ENCODE results near the gene MAML2. TPM values are rescaled to one million over a fixed set of nuclear protein-coding genes. Genes with fewer than 3 reads are reported as not detected.

The MAML2 gene
- total RNA-seq, 2 experiments from 2014 or later = 23.4 to 27.2 TPM

DNA sequence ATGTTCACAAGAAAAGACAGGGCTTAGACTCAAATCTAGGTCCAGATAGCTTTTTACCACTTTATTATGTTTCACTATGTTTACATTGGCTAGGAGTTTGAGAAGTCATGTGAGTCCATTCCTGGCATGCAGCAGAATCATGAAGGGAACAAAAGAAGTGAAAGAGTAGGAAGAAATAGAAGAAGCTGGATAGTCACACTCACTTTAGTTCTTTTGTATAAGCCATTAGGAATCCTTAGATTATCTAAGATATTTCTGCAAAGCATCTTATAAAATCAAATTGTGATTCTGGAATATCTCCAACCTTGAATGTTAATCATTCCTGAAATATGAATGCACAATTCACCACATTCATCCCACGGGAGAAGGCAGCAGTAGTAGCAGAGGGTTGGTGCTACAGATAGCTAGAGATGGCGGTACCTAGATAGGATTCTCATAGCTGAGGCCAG lies 31.9 kb downstream of the MAML2 start:
- no peaks in the 10 kb centered on the region for H3K27me3 Mint-ChIP-seq

DNA sequence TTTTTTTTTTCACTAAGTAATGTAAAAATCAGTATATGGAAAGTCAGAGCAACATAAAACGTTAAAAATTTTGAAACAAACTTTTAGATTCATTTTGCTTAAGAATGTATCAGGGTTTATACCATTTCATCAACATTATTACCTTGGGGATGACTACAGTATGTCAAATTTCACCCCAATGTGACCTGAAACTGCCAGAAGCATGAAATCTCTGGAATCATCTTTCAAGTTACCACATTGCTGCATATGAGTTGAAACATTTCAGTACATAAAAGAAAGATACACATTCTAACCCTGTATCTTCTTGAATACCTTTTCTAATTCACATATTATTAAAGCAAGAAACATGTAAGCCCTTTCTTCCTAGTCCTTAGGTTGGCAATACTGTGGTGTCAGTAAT lies 32.8 kb downstream of the MAML2 start:
- Mint-ChIP-seq H3K36me3 (ENCODE audit: low read depth) (peaks cover 37% of the 10 kb centered on the region), H3K9me3 (no peaks in the 10 kb centered on the region), H3K4me3 (no peak overlapping the region), H3K27ac (no peak overlapping the region), H3K4me1 (peaks cover 58% of the 10 kb centered on the region), H3K27me3 (no peaks in the 10 kb centered on the region)
- ChIA-PET CTCF (interaction anchor here (1.8 to 3.4 kb wide), 2 partner anchors 22 to 33 kb away, joined by 5 to 14 read pairs; partner anchors contain the start of gene MAML2), POLR2A (no interaction called here)
- DNase-seq = no peak

More for the DNA sequence above, 31.9 kb downstream of the MAML2 start:
- DNase-seq = no peak
- peaks cover 3% of the 10 kb centered on the region for H3K9me3 Mint-ChIP-seq
- CTCF ChIA-PET = interaction anchor here (0.6 to 3.4 kb wide), 7 partner anchors 9 to 1996 kb away, joined by 3 to 14 read pairs (median 4); partner anchors contain the start of gene MAML2
- no peak overlapping the region for H3K4me3 Mint-ChIP-seq
- POLR2A ChIA-PET = no interaction called here
- H3K27ac Mint-ChIP-seq = no peak overlapping the region
- peaks cover 42% of the 10 kb centered on the region for H3K36me3 Mint-ChIP-seq (ENCODE audit: low read depth)
- H3K4me1 Mint-ChIP-seq = peaks cover 64% of the 10 kb centered on the region

DNA sequence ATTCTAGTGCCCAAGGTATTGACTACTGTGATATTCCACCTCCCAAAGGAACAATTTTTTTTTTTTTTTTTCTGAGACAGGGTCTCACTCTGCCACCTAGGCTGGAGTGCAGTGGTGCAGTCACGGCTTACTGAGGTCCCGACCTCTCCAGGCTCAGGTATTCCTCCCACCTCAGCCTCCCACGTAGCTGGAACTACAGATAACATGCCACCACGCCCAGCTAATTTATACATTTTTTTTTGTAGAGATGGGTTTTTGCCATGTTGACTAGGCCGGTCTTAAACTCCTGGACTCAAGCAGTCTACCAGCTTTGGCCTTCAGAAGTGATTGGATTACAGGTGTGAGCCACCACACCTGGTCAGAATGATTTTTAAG lies 33.4 kb downstream of the MAML2 start:
- Mint-ChIP-seq H3K27me3 (no peaks in the 10 kb centered on the region), H3K4me1 (peaks cover 53% of the 10 kb centered on the region), H3K36me3 (ENCODE audit: low read depth) (peaks cover 32% of the 10 kb centered on the region), H3K4me3 (no peak overlapping the region), H3K27ac (no peak overlapping the region), H3K9me3 (no peaks in the 10 kb centered on the region)
- ChIA-PET POLR2A (no interaction called here), CTCF (interaction anchor here (0.6 to 3.4 kb wide), 4 partner anchors 22 to 1242 kb away, joined by 3 to 14 read pairs (median 4); partner anchors contain the start of gene MAML2)
- no peak for DNase-seq

DNA sequence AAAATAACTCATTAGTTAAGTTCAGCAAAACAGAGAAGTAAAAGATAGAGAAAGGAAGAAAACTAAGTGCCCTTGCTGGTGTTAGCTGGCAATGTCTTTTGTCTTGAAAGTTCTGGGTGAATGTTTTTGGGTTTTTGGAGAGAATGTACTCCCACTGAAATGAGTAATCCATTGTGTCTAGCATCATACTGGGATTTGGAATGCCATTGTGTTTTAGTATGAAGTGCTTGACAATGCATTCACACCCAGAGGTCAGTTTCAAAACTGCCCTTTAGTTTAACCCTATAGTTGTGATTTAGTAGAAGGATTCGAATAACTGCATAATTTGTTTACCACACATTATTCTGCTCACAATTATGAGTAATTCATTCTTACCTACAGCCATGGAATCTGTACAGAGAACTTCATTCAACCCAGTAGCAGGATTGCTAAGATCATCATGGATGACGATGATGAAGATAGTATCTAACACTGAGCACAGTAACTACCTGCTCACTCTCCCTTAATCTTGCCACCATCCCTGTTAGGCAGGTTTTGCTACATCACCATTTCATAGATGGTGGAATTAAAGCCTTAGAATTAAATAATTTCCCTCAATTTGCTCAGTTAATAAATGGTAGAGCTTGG lies 33.9 kb downstream of the MAML2 start:
- peaks cover 50% of the 10 kb centered on the region for H3K4me1 Mint-ChIP-seq

DNA sequence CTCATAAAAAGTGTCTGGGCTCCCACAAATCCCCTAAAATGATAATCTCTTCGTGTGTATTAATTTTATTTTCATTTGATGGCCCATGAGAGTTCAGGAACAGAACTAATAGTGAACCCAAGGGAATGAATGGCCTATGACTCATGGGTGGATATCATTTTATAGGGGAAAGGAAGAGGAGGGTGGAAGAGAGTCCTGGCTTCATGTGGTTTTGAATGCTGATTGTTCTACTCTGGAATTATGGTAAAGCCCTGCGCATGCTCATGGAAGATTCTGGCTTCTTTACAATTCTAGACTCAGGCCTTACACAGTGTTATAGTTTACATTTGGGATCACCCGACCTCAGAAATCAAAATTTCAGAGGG lies 35.2 kb downstream of the MAML2 start:
- Mint-ChIP-seq H3K4me3 (no peak overlapping the region), H3K36me3 (ENCODE audit: low read depth) (peaks cover 24% of the 10 kb centered on the region), H3K4me1 (peaks cover 48% of the 10 kb centered on the region), H3K9me3 (no peaks in the 10 kb centered on the region), H3K27me3 (no peaks in the 10 kb centered on the region), H3K27ac (peak overlapping the region; percentile 36)
- POLR2A ChIA-PET = no interaction called here
- CTCF ChIA-PET = interaction anchor here (0.8 to 1.5 kb wide), 3 partner anchors 32 to 63 kb away, joined by 3 to 5 read pairs (median 3); partner anchors contain the start of gene MAML2
- no peak for DNase-seq

More for the DNA sequence above, 33.9 kb downstream of the MAML2 start:
- POLR2A ChIA-PET = no interaction called here
- H3K27me3 Mint-ChIP-seq = no peaks in the 10 kb centered on the region
- CTCF ChIA-PET = interaction anchor here (0.6 to 3.4 kb wide), 4 partner anchors 16 to 1242 kb away, joined by 3 to 14 read pairs (median 3); partner anchors contain the start of gene MAML2
- H3K9me3 Mint-ChIP-seq = no peaks in the 10 kb centered on the region
- no peak overlapping the region for H3K4me3 Mint-ChIP-seq
- DNase-seq = no peak
- H3K36me3 Mint-ChIP-seq (ENCODE audit: low read depth) = peaks cover 27% of the 10 kb centered on the region
- H3K27ac Mint-ChIP-seq = no peak overlapping the region

DNA sequence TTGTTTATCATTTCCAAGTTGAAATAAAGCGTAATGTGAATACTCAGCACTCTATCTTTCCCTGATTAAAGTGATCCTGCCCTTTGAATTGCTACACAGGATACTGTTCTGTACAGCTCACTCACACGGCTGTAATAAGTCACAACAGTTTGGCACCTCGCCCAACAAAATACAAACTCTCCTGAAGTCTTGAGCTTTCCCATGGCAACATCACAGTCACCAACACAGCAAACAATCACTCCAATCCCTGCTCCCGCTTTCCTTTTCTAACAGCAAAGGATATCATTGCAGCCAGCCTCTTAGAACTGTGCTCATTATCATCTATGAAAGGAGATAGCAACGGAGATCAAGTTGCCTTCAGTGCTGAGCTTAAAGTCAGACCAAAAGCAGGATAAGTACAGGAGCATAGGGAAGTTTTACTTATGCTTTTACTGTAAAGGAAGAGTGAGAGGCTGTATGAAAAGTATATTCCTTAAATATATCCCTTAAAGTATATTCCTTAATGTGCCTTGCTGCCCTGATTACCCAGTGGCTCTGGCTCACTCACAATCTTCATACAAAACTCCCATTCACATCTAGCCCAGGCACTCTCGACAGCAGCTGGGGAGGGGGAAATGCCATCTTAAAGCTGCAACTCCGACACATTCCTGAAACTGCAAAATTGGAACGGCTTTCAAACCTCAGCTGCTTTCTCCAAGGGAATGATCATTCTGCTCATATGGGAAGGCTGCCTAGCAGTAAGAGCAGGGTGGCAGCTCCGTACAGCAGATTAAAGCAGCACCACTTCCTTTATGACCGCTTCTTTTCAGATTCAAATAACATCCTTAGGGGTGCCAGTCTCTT lies 35.8 kb downstream of the MAML2 start:
- peak overlapping the region; percentile 15 for H3K4me3 Mint-ChIP-seq
- CTCF ChIA-PET = interaction anchor here (1.2 to 1.5 kb wide), 2 partner anchors 36 to 62 kb away, joined by 3 to 5 read pairs; partner anchors contain the start of gene MAML2

DNA sequence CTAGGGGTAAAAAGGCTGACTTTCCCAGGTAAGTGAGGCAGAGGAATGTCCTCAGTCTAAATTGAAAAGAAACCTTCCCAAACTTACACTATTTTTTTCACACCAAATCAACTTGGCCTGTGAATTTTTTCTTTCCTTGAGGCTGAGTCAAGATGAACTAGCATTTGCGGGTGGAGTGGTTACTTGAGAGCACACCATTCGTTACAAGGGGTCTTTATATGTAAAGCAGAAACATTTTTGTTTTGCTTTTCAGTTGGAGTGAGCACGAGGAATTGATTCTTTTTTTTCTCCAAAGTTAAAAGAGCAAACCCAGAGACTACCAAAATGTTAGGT lies 36.4 kb downstream of the MAML2 start:
- H3K27me3 Mint-ChIP-seq = no peaks in the 10 kb centered on the region
- no peak for DNase-seq
- H3K4me1 Mint-ChIP-seq = peaks cover 48% of the 10 kb centered on the region
- peak overlapping the region; percentile 36 for H3K27ac Mint-ChIP-seq
- H3K4me3 Mint-ChIP-seq = no peak overlapping the region
- H3K9me3 Mint-ChIP-seq = no peaks in the 10 kb centered on the region
- POLR2A ChIA-PET = interaction anchor here (0.7 kb wide), 1 partner anchor 45 kb away, joined by 3 read pairs; no protein-coding TSS in a partner anchor
- H3K36me3 Mint-ChIP-seq (ENCODE audit: low read depth) = peaks cover 17% of the 10 kb centered on the region
- CTCF ChIA-PET = interaction anchor here (1.2 to 1.5 kb wide), 2 partner anchors 36 to 62 kb away, joined by 3 to 5 read pairs; partner anchors contain the start of gene MAML2

More for the DNA sequence above, 35.8 kb downstream of the MAML2 start:
- POLR2A ChIA-PET = no interaction called here
- Mint-ChIP-seq H3K27ac (peak overlapping the region; percentile 36), H3K36me3 (ENCODE audit: low read depth) (peaks cover 21% of the 10 kb centered on the region), H3K4me1 (peaks cover 48% of the 10 kb centered on the region), H3K9me3 (no peaks in the 10 kb centered on the region), H3K27me3 (no peaks in the 10 kb centered on the region)
- no peak for DNase-seq

DNA sequence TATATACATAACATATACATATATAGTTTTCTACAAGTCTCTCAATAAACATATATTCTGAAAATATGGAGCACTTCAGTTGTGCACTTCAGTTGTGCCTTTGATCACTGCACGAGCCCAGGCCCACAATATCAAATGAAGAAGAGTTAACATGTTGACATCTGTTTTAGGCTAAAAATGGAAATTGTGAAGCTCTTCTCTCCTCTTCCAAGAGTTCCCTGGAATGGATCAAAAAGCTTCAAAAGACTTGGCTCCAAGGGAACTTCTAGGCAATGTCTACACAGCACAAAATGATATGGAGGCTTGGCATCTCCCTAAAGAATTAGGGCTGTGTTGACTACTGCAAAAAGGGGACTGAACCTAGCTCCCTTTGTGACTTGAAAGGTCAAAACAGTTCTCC lies 36.9 kb downstream of the MAML2 start:
- ChIA-PET CTCF (interaction anchor here (0.7 to 1.5 kb wide), 2 partner anchors 10 to 61 kb away, joined by 3 to 5 read pairs; no protein-coding TSS in a partner anchor), POLR2A (interaction anchor here (0.7 kb wide), 1 partner anchor 45 kb away, joined by 3 read pairs; no protein-coding TSS in a partner anchor)
- Mint-ChIP-seq H3K4me1 (peaks cover 47% of the 10 kb centered on the region), H3K9me3 (no peaks in the 10 kb centered on the region), H3K4me3 (no peak overlapping the region), H3K27ac (no peak overlapping the region), H3K27me3 (no peaks in the 10 kb centered on the region), H3K36me3 (ENCODE audit: low read depth) (peaks cover 12% of the 10 kb centered on the region)
- DNase-seq = no peak

DNA sequence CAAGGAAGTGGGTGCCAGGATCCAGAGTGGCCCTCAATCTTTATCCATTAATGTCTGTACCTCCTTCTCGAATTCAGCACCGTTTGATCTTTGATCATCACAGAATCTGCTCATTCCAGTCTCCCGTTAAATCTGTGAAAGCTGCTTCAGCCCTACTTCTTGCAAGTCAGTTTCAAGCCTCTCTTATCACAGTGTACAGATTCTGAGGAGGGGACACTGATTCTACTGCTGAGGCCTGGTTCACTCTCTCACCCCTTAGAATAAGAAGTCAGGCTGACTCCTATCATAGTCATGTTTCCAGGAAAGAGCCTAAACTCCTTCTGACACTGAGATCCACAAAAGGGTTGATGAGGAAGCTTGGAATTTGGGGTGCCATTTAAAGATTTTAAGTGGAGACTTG lies 39.0 kb downstream of the MAML2 start:
- POLR2A ChIA-PET = no interaction called here
- Mint-ChIP-seq H3K27me3 (no peaks in the 10 kb centered on the region), H3K36me3 (ENCODE audit: low read depth) (peaks cover 13% of the 10 kb centered on the region), H3K4me3 (no peak overlapping the region), H3K27ac (no peak overlapping the region), H3K9me3 (no peaks in the 10 kb centered on the region), H3K4me1 (peaks cover 48% of the 10 kb centered on the region)
- DNase-seq = no peak
- CTCF ChIA-PET = interaction anchor here (0.8 to 1.7 kb wide), 2 partner anchors 11 to 39 kb away, joined by 3 to 6 read pairs; partner anchors contain the start of gene MAML2

DNA sequence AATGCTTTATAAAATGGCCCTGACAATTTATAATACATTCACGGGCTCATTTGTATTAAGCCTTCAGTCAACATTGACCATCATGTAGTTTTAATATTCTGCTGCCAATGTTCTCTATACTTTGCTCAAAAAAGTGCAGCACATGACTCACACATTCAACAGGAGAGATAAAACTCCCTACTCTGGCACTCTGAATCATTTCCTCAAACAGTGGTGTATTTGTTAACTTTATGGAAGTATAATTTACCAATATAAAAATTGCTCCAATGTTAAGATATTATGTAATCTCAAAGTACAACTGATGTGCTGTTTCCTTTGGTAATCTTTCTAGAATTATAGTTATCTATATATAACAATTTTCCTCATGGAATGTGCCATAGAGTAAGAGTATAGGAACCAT lies 39.9 kb downstream of the MAML2 start:
- H3K36me3 Mint-ChIP-seq (ENCODE audit: low read depth) = peaks cover 12% of the 10 kb centered on the region
- ChIA-PET CTCF (no interaction called here), POLR2A (no interaction called here)
- H3K27me3 Mint-ChIP-seq = no peaks in the 10 kb centered on the region
- peaks cover 45% of the 10 kb centered on the region for H3K4me1 Mint-ChIP-seq
- no peak overlapping the region for H3K4me3 Mint-ChIP-seq
- DNase-seq = no peak
- no peaks in the 10 kb centered on the region for H3K9me3 Mint-ChIP-seq
- no peak overlapping the region for H3K27ac Mint-ChIP-seq

DNA sequence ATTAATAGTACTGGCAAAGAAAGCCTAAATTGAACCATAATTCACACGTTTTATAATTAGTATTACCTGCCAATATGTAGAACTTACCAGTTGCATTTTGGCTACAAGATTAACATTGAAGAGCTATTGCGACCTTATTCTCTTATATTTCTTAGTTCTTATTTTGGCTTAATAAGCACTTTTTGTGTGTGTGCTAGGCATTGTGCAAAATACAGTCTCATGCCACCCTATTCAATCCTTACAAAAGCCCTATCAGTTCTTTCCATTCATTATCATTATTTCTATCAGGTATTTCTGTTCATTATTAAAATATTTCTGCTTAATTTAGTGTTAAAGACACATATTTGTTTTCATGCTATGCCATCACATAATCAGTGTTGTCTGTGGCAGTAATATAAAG lies 41.2 kb downstream of the MAML2 start:
- peaks cover 34% of the 10 kb centered on the region for H3K4me1 Mint-ChIP-seq
- CTCF ChIA-PET = no interaction called here

DNA sequence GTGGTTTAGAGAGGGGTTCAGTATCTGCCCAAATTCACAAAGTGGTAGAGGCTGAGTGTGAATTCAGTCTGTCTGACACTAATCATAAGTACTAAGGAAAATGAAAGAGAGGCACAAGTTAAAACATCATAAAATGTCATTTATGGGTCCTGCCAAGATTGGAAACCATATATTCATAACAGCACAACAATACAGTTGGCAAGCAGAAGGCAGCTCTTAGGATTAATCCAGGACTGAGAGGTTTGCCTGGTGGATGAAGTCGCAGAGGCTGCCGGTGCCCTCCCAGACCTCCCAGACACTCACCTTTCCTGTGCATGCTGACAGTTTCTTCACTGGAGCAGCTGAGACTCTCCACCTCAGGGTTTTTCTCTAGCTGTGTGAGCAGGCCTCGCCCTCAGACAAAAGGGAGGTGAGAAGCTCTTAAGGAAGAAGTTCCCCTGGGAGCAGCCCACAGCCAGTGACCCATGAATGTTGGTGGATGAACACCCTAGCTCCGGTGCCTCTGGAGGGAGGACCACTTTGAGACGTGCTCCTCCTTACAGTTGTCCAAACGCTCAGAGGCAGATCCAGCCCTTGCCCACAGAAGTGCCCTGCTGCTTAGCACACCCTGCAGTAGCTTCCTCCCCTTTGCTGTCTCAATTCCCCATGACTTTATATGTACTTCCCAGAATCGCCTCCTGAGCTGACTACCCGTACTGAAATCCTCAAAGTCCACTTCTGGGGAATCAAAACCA lies 43.7 kb downstream of the MAML2 start:
- Mint-ChIP-seq H3K9me3 (no peaks in the 10 kb centered on the region), H3K27me3 (no peaks in the 10 kb centered on the region), H3K36me3 (ENCODE audit: low read depth) (peaks cover 20% of the 10 kb centered on the region), H3K27ac (peak overlapping the region; percentile 52), H3K4me1 (peaks cover 40% of the 10 kb centered on the region), H3K4me3 (no peak overlapping the region)
- no peak for DNase-seq
- ChIA-PET POLR2A (no interaction called here), CTCF (interaction anchor here (0.6 to 1.3 kb wide), 4 partner anchors 10 to 842 kb away, joined by 3 to 4 read pairs (median 4); no protein-coding TSS in a partner anchor)

More for the DNA sequence above, 41.2 kb downstream of the MAML2 start:
- no peaks in the 10 kb centered on the region for H3K9me3 Mint-ChIP-seq
- H3K36me3 Mint-ChIP-seq (ENCODE audit: low read depth) = peaks cover 14% of the 10 kb centered on the region
- POLR2A ChIA-PET = no interaction called here
- H3K4me3 Mint-ChIP-seq = no peak overlapping the region
- no peak overlapping the region for H3K27ac Mint-ChIP-seq
- H3K27me3 Mint-ChIP-seq = no peaks in the 10 kb centered on the region
- no peak for DNase-seq

All from activated CD4-positive, alpha-beta T cell treated with anti-CD3 and anti-CD28 coated beads, Interleukin-2, amount 10 ng/mL, durations not matched to agents 7 days and 5 days (primary cell).